Keratinocyte (primary cell): Measurements from ENCODE around the gene EFEMP1. TPM values are rescaled to one million over a fixed set of nuclear protein-coding genes. Genes with fewer than 3 reads are reported as not detected.

Experiments used
- DNase-seq: peaks from one replicate; pipeline ENCODE4 v3.0.0-alpha.2; 2011; ENCODE audit warnings: low read depth, missing footprints, low spot score
- FAIRE-seq: peaks from 2 replicates; lab custom pipeline; 2011; peaks lifted over from hg19 to GRCh38; lab: Jason Lieb, UNC
- H2AFZ ChIP-seq: 2 replicates; pipeline ENCODE4 v1.6.0; 2012; ENCODE audit warnings: low read length, control low read depth, inconsistent platforms; ENCODE audit not compliant: control insufficient read depth
- H3K27ac ChIP-seq: 2 replicates; pipeline ENCODE4 v1.5.1; 2011; ENCODE audit warnings: low read length; ENCODE audit not compliant: control insufficient read depth, insufficient read depth
- H3K27me3 ChIP-seq: 3 replicates; pipeline ENCODE4 v1.6.0; 2011; ENCODE audit warnings: low read length; ENCODE audit not compliant: control insufficient read depth, insufficient read depth; ENCODE audit errors: extremely low read depth
- H3K36me3 ChIP-seq, 2 experiments: 2 replicates in 1 of 2; 3 replicates in 1 of 2; pipeline ENCODE4 v1.5.1; 2011; ENCODE audit warnings: low read length in 2 of 2, mild to moderate bottlenecking in 1 of 2; ENCODE audit not compliant: control insufficient read depth in 2 of 2, insufficient read depth in 2 of 2; ENCODE audit errors: extremely low read depth in 1 of 2
- H3K4me1 ChIP-seq: 3 replicates; pipeline ENCODE4 v1.5.1; 2011; ENCODE audit warnings: low read length; ENCODE audit not compliant: control insufficient read depth, insufficient read depth; ENCODE audit errors: extremely low read depth
- H3K4me2 ChIP-seq: 3 replicates; pipeline ENCODE4 v1.6.0; 2011; ENCODE audit warnings: low read depth, low read length; ENCODE audit not compliant: control insufficient read depth, insufficient read depth; ENCODE audit errors: extremely low read depth
- H3K4me3 ChIP-seq, 3 experiments: fragments of 200-600 bp in 1 of 3; sonication (generic) in 1 of 3; 2 replicates in 2 of 3; 3 replicates in 1 of 3; pipeline ENCODE4 v1.5.1; 2011 to 2016; ENCODE audit warnings: low read length in 3 of 3, mild to moderate bottlenecking in 3 of 3, control low read depth in 2 of 3, inconsistent platforms in 1 of 3, low read depth in 1 of 3, mixed read lengths in 1 of 3, mixed run types in 1 of 3, moderate library complexity in 1 of 3; ENCODE audit not compliant: control insufficient read depth in 2 of 3, insufficient read depth in 2 of 3; ENCODE audit errors: extremely low read depth in 1 of 3
- H3K79me2 ChIP-seq: 2 replicates; pipeline ENCODE4 v1.6.0; 2012; ENCODE audit warnings: low read length; ENCODE audit not compliant: control insufficient read depth, insufficient read depth
- H3K9ac ChIP-seq: 3 replicates; pipeline ENCODE4 v1.6.0; 2011; ENCODE audit warnings: low read length; ENCODE audit not compliant: control insufficient read depth, insufficient read depth; ENCODE audit errors: extremely low read depth
- H3K9me1 ChIP-seq: 3 replicates; pipeline ENCODE4 v1.6.0; 2011; ENCODE audit warnings: low read length; ENCODE audit not compliant: control insufficient read depth, insufficient read depth; ENCODE audit errors: extremely low read depth
- H3K9me3 ChIP-seq: 2 replicates; pipeline ENCODE4 v1.5.1; 2012; ENCODE audit warnings: low read depth, low read length; ENCODE audit not compliant: control insufficient read depth
- H4K20me1 ChIP-seq: 3 replicates; pipeline ENCODE4 v1.6.0; 2011; ENCODE audit warnings: low read length; ENCODE audit not compliant: control insufficient read depth, insufficient read depth; ENCODE audit errors: extremely low read depth
- CTCF ChIP-seq, 3 experiments: IDR thresholded peaks in 1 of 3; conservative IDR thresholded peaks in 1 of 3; optimal IDR thresholded peaks in 1 of 3; 2 replicates in 2 of 3; 3 replicates in 1 of 3; pipeline versions ENCODE3 to v1.5.1; 2011; ENCODE audit warnings: low read length in 3 of 3, mild to moderate bottlenecking in 3 of 3, moderate library complexity in 2 of 3, control low read depth in 1 of 3, inconsistent platforms in 1 of 3; ENCODE audit not compliant: insufficient read depth in 2 of 3; ENCODE audit errors: extremely low read depth in 1 of 3
- EZH2 ChIP-seq: IDR thresholded peaks from one replicate; pipeline ENCODE4 v1.6.1; 2012; ENCODE audit warnings: inconsistent platforms, mild to moderate bottlenecking, low read length, moderate library complexity
- dilution Hi-C: fragments of 300-500 bp; cut with MboI; formaldehyde crosslinking; loops from one replicate; pipeline ENCODE4 v1.7.0; 2020; ENCODE audit warnings: low sequenced_read_pairs; ENCODE audit not compliant: extremely low pct_ligation_motif_present
- polyA plus RNA-seq, 5 experiments: library from polyadenylated mRNA; depleted of rRNA in 3 of 5; stranded (reverse) in 3 of 5; stranded (forward) in 1 of 5; unstranded in 1 of 5; fragments of >200 nt; gene quantifications; 1 replicate in 1 of 5; 2 replicates in 3 of 5; 3 replicates in 1 of 5; pipeline versions ENCODE4 v1.2.1 to v1.2.3, GENCODE V29; 2011 to 2012; ENCODE audit warnings: missing spikeins in 2 of 5, low read depth in 1 of 5, low replicate concordance in 1 of 5

The EFEMP1 gene
- polyA plus RNA-seq, 1 donor (not counting 4 experiments of a cell fraction or from before 2014, with no cell fraction given) = 234 TPM

- no peak overlapping the region for H2AFZ ChIP-seq
- H3K4me2 ChIP-seq = no peak overlapping the region
- H3K9ac ChIP-seq = no peak overlapping the region
- TF ChIP-seq CTCF (optimal IDR thresholded peaks at IDR 0.05 in 1 of 3, IDR thresholded peaks at IDR 0.05 in 1 of 3, conservative IDR thresholded peaks at IDR 0.05 in 1 of 3; ENCODE audit: extremely low read depth in 1 of 3, insufficient read depth in 2 of 3, low read length in 3 of 3) (no peak), EZH2 (no peak)
- dilution Hi-C loops = no loop called here
- no peak for DNase-seq
- H3K4me3 ChIP-seq = no peak overlapping the region
- H3K79me2 ChIP-seq = no peaks in the 10 kb centered on the region
- H3K27ac ChIP-seq = no peak overlapping the region
- H3K9me1 ChIP-seq = no peaks in the 10 kb centered on the region
- no peaks in the 10 kb centered on the region for H3K27me3 ChIP-seq
- H3K9me3 ChIP-seq = no peaks in the 10 kb centered on the region
- H3K4me1 ChIP-seq = peaks cover 25% of the 10 kb centered on the region
- H4K20me1 ChIP-seq = no peaks in the 10 kb centered on the region
- FAIRE-seq = no peak
- no peaks in the 10 kb centered on the region for H3K36me3 ChIP-seq
These were observed 77.2 kb downstream of the EFEMP1 start for GRCh38 chr2:55846426-55846825.

- H3K4me1 ChIP-seq = peaks cover 30% of the 10 kb centered on the region
- dilution Hi-C loops = no loop called here
- FAIRE-seq = no peak
These were observed 78.6 kb downstream of the EFEMP1 start for GRCh38 chr2:55844986-55845385.

More at GRCh38 chr2:55844986-55845385, 78.6 kb downstream of the EFEMP1 start:
- DNase-seq = no peak
- TF ChIP-seq CTCF (optimal IDR thresholded peaks at IDR 0.05 in 1 of 3, IDR thresholded peaks at IDR 0.05 in 1 of 3, conservative IDR thresholded peaks at IDR 0.05 in 1 of 3; ENCODE audit: extremely low read depth in 1 of 3, insufficient read depth in 2 of 3, low read length in 3 of 3) (no peak), EZH2 (no peak)
- H3K9me3 ChIP-seq = no peaks in the 10 kb centered on the region
- no peaks in the 10 kb centered on the region for H3K9me1 ChIP-seq
- no peak overlapping the region for H3K4me2 ChIP-seq
- no peaks in the 10 kb centered on the region for H3K36me3 ChIP-seq
- no peaks in the 10 kb centered on the region for H4K20me1 ChIP-seq
- H2AFZ ChIP-seq = no peak overlapping the region
- H3K79me2 ChIP-seq = no peaks in the 10 kb centered on the region
- no peak overlapping the region for H3K4me3 ChIP-seq
- H3K27ac ChIP-seq = no peak overlapping the region
- no peaks in the 10 kb centered on the region for H3K27me3 ChIP-seq
- no peak overlapping the region for H3K9ac ChIP-seq
